Measurements from ENCODE around the gene RDM1. TPM values are rescaled to one million over a fixed set of nuclear protein-coding genes. Genes with fewer than 3 reads are reported as not detected.

RDM1 gene
- polyA plus RNA-seq, 1 donor: 5.6 TPM

DNA sequence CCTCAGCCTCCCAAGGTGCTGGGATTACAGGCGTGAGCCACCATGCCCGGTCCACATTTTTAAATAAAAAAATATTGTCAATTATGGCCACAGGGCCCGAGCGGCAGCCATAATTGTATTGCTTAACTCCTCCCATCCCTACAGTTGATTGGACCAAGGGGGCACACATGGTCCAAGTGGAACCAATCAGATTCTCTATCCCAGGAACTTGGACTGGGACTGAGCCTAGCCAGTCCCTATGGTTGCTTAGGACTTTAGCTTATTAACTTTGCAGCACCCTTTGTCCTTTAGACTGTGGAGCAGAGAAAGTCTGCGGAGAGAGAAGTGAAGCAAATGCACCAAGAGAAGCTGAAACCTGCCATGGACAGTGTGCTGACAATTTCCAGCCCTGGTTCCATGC, 5.5 kb upstream of the RDM1 start:
- Histone ChIP-seq H3K27ac (ENCODE audit: low read length) (peak overlapping the region; percentile 72), H3K27me3 (ENCODE audit: control insufficient read depth, insufficient read depth, low read length) (no peaks in the 10 kb centered on the region)
- no CpG with 5 or more reads among the region's 5 CpGs for WGBS (ENCODE audit: insufficient coverage, low lambda C conversion rate)

DNA sequence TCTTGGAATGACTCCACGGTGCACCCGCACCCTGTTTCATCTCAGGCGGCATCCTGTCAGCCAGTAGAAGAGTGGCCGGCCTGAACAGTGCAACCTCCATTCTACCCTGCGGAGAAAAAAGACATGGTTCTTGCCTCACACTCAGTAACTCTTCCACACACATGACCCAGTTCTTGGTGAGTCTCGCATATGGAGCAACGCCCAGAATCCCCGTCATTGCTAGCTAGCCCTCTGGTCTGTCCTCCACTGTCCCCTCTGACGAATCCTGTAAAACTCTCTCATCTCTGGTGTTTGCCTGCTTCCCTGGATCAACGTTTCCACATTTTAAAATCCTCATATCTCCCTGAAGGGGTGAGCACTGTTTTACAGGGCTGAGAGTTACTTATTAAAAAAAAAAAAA, 4.2 kb upstream of the RDM1 start:
- no CpG with 5 or more reads among the region's 10 CpGs for WGBS (ENCODE audit: insufficient coverage, low lambda C conversion rate)
- no peak for DNase-seq
- no peaks in the 10 kb centered on the region for H3K27me3 ChIP-seq (ENCODE audit: control insufficient read depth, insufficient read depth, low read length)

More for the DNA sequence above, 5.5 kb upstream of the RDM1 start:
- H3K4me1 ChIP-seq (ENCODE audit: control insufficient read depth, insufficient read depth, low read length): peaks cover 10% of the 10 kb centered on the region
- no peak overlapping the region for H3K4me3 ChIP-seq (ENCODE audit: low read length)
- no peaks in the 10 kb centered on the region for H3K36me3 ChIP-seq (ENCODE audit: control insufficient read depth, insufficient read depth, low read length)
- H3K9me3 ChIP-seq (ENCODE audit: control insufficient read depth, low read depth, low read length): no peaks in the 10 kb centered on the region
- DNase-seq: peak; percentile 51 to 80

DNA sequence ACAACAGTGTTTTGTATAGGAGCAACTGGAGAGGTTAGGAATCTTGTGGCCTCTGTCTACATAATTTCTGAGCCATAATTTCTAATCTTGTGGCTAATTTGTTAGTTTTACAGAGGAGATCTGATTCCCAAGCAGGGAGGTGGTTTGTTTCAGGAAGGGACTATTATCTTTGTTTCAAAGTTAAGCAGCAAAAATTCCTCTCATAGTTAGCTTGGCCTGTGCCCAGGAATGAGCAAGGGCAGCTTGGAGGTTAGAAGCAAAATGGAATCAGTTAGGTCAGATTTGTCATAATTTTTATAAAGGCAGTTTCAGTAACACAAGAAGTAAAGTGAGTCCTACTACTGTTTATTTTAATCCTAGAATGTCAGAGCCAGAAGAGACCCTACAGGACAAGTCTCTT, 2.0 kb upstream of the RDM1 start:
- H3K36me3 ChIP-seq (ENCODE audit: control insufficient read depth, insufficient read depth, low read length): no peaks in the 10 kb centered on the region
- no peaks in the 10 kb centered on the region for H3K27me3 ChIP-seq (ENCODE audit: control insufficient read depth, insufficient read depth, low read length)
- no peak overlapping the region for H3K27ac ChIP-seq (ENCODE audit: low read length)
- no peaks in the 10 kb centered on the region for H3K9me3 ChIP-seq (ENCODE audit: control insufficient read depth, low read depth, low read length)
- H3K4me1 ChIP-seq (ENCODE audit: control insufficient read depth, insufficient read depth, low read length): peaks cover 17% of the 10 kb centered on the region
- no peak overlapping the region for H3K4me3 ChIP-seq (ENCODE audit: low read length)
- no peak for DNase-seq

More for the DNA sequence above, 4.2 kb upstream of the RDM1 start:
- Histone ChIP-seq H3K27ac (ENCODE audit: low read length) (no peak overlapping the region), H3K9me3 (ENCODE audit: control insufficient read depth, low read depth, low read length) (no peaks in the 10 kb centered on the region), H3K4me3 (ENCODE audit: low read length) (no peak overlapping the region), H3K36me3 (ENCODE audit: control insufficient read depth, insufficient read depth, low read length) (no peaks in the 10 kb centered on the region), H3K4me1 (ENCODE audit: control insufficient read depth, insufficient read depth, low read length) (peaks cover 13% of the 10 kb centered on the region)

DNA sequence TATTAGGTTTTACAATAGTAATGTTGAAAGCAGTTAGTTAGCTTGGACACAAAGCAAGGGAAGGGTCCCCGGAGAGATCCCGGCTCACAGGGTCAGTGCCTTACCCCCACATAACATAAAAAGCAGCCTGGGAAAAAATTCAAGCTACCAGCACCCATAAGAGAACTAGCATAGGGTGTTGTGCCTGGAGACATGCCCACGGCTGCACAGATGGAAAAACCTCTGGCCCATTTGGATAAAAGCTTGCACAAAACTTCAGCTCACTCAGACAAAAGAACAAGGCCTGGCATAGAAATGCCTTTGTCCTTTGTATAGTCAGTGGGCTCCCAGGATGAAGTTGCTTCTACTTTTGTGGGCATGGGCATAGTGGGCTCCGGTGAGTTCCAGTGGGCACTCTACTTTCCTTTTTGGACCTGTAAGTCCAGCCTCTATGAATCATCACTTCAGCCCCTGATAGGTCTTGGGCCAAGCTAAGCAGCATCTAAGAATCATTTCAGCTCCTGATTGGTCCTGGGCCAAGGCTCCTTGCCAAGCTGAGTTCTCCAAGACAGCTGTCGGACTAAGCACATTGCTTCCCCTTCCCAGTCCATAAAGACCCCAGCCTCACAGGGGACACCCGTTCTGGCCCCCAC, 1.3 kb upstream of the RDM1 start:
- H3K27ac ChIP-seq (ENCODE audit: low read length): no peak overlapping the region
- no peaks in the 10 kb centered on the region for H3K36me3 ChIP-seq (ENCODE audit: control insufficient read depth, insufficient read depth, low read length)
- no peak for DNase-seq
- no peak overlapping the region for H3K4me3 ChIP-seq (ENCODE audit: low read length)
- no CpG with 5 or more reads among the region's 6 CpGs for WGBS (ENCODE audit: insufficient coverage, low lambda C conversion rate)
- H3K27me3 ChIP-seq (ENCODE audit: control insufficient read depth, insufficient read depth, low read length): no peaks in the 10 kb centered on the region
- H3K4me1 ChIP-seq (ENCODE audit: control insufficient read depth, insufficient read depth, low read length): peaks cover 16% of the 10 kb centered on the region
- no peaks in the 10 kb centered on the region for H3K9me3 ChIP-seq (ENCODE audit: control insufficient read depth, low read depth, low read length)

DNA sequence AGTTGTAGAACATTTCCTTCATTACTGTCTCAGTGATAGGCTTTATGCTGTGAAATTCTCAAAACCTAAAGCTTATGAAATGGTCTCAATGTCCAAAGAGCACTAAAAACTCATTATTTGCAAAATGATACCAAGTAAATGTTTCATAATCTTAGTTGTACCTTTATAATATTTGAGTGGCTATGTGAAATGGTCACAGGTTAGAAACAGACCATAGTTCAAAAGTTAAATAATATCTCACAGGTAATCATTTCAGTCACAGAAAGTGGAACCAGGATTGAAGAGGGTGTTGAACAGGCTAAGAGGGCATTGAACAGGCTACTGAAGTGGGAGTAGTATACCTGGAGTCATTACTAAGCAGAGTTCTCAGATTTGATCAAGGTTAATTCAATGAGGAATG, 2.9 kb downstream of the RDM1 start:
- Histone ChIP-seq H3K36me3 (ENCODE audit: control insufficient read depth, insufficient read depth, low read length) (peaks cover 2% of the 10 kb centered on the region), H3K27me3 (ENCODE audit: control insufficient read depth, insufficient read depth, low read length) (no peaks in the 10 kb centered on the region), H3K4me1 (ENCODE audit: control insufficient read depth, insufficient read depth, low read length) (peaks cover 9% of the 10 kb centered on the region), H3K27ac (ENCODE audit: low read length) (peak overlapping the region; percentile 82), H3K4me3 (ENCODE audit: low read length) (no peak overlapping the region), H3K9me3 (ENCODE audit: control insufficient read depth, low read depth, low read length) (no peaks in the 10 kb centered on the region)
- DNase-seq: peak; percentile 53 to 80

DNA sequence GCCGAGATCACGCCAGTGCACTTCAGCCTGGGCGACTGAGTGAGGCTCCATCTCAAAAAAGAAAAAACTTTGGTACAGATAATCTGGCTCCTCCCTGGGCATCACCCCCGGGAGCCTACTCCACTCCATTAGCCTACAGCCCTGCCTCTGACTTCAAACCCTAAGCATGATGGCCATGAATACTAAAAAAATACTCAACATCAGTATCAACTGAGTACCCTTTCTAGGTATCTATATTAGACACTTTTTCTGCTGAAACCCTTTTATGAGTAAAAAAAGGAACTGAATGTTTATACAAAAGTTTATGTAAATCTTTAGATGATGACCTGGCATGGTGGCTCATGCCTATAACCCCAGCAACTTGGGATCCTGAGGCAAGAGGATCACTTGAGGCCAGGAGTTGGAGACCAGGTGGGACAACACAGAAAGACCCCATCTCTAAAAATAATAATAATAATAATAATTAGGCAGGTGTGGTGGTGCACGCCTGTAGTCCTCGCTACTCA, 6.9 kb downstream of the RDM1 start:
- peaks cover 4% of the 10 kb centered on the region for H3K4me1 ChIP-seq (ENCODE audit: control insufficient read depth, insufficient read depth, low read length)
- H3K36me3 ChIP-seq (ENCODE audit: control insufficient read depth, insufficient read depth, low read length): peaks cover 2% of the 10 kb centered on the region
- no CpG with 5 or more reads among the region's 6 CpGs for WGBS (ENCODE audit: insufficient coverage, low lambda C conversion rate)
- no peaks in the 10 kb centered on the region for H3K27me3 ChIP-seq (ENCODE audit: control insufficient read depth, insufficient read depth, low read length)
- no peak overlapping the region for H3K27ac ChIP-seq (ENCODE audit: low read length)
- no peak overlapping the region for H3K4me3 ChIP-seq (ENCODE audit: low read length)
- no peaks in the 10 kb centered on the region for H3K9me3 ChIP-seq (ENCODE audit: control insufficient read depth, low read depth, low read length)
- DNase-seq: no peak

DNA sequence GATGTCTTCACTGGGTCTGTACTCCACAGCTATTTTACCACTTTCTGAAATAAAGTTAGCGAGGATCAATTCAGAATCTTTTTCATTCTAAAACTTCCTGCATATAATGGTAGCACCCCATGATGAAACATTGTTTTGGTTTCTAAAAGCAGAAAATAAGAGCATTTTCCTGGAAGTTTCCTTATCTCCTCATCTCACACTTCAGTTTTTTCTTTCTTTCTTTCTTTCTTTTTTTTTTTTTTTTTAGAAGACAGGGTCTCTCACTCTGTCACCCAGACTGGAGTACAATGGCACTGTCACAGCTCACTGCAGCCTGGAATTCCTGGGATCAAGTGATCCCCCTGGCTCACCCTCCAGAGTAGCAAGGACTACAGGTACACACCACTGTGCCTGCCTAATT, 10.3 kb downstream of the RDM1 start:
- Histone ChIP-seq H3K4me1 (ENCODE audit: control insufficient read depth, insufficient read depth, low read length) (peaks cover 13% of the 10 kb centered on the region), H3K27ac (ENCODE audit: low read length) (no peak overlapping the region), H3K36me3 (ENCODE audit: control insufficient read depth, insufficient read depth, low read length) (peaks cover 2% of the 10 kb centered on the region), H3K9me3 (ENCODE audit: control insufficient read depth, low read depth, low read length) (peaks cover 7% of the 10 kb centered on the region), H3K4me3 (ENCODE audit: low read length) (no peak overlapping the region), H3K27me3 (ENCODE audit: control insufficient read depth, insufficient read depth, low read length) (no peaks in the 10 kb centered on the region)
- no CpG with 5 or more reads among the region's 1 CpG for WGBS (ENCODE audit: insufficient coverage, low lambda C conversion rate)
- no peak for DNase-seq

DNA sequence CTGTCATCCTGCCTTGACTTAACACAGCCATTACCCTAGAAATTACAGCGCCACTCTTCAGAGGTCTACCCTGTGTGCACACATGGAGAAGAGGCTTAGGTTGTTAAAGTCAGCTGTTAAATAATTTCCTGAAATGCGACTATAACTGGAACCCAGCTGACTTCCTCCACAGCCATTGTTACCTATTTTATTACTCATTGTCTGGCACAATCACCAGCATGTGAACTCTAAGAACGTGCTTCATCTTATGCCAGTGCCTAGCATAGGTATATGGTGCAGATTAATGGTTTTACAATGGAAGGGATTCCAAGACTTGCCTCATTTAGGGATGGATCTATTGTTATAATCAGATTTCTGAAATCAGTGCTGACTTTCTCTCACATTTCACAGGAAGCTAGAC, 11.9 kb downstream of the RDM1 start:
- Histone ChIP-seq H3K27ac (ENCODE audit: low read length) (no peak overlapping the region), H3K36me3 (ENCODE audit: control insufficient read depth, insufficient read depth, low read length) (peaks cover 2% of the 10 kb centered on the region), H3K4me3 (ENCODE audit: low read length) (no peak overlapping the region), H3K9me3 (ENCODE audit: control insufficient read depth, low read depth, low read length) (peaks cover 7% of the 10 kb centered on the region), H3K4me1 (ENCODE audit: control insufficient read depth, insufficient read depth, low read length) (peaks cover 25% of the 10 kb centered on the region), H3K27me3 (ENCODE audit: control insufficient read depth, insufficient read depth, low read length) (no peaks in the 10 kb centered on the region)
- WGBS (ENCODE audit: insufficient coverage, low lambda C conversion rate): no CpG with 5 or more reads among the region's 3 CpGs
- DNase-seq: no peak

DNA sequence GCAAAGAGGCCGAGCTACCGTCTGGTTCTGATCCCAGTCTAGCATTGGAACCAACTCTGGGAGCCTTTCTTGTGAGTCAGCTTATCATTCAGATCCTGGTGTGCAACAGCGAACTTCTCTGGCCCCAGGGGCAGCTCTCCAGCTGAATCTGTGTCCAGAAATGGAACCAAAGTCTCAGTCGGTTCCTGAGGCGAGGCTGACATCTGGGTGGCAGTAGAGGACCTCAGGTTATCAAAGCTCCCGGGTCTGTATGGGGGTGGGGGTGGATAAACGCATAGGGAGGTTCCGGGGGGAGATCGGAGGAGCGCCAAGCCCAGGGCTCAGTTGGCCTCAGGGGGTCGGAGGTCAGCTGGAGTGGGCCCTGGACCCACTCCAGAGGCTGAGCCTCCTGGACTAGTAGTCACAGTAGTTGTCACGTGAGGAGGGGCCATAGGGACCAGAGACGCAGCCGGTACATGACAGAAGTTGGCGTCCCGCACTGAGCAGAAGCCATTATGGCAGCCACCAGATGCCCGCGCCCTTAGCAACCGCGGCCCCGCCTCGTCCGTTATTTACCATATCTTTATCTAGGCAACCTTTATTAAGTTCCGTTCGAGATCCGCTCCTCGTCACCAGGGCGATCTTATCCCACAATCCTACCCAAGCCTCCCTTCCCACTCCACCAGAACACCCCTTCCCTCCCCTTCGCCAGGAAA, 12.9 kb downstream of the RDM1 start:
- H3K4me3 ChIP-seq (ENCODE audit: low read length): no peak overlapping the region

DNA sequence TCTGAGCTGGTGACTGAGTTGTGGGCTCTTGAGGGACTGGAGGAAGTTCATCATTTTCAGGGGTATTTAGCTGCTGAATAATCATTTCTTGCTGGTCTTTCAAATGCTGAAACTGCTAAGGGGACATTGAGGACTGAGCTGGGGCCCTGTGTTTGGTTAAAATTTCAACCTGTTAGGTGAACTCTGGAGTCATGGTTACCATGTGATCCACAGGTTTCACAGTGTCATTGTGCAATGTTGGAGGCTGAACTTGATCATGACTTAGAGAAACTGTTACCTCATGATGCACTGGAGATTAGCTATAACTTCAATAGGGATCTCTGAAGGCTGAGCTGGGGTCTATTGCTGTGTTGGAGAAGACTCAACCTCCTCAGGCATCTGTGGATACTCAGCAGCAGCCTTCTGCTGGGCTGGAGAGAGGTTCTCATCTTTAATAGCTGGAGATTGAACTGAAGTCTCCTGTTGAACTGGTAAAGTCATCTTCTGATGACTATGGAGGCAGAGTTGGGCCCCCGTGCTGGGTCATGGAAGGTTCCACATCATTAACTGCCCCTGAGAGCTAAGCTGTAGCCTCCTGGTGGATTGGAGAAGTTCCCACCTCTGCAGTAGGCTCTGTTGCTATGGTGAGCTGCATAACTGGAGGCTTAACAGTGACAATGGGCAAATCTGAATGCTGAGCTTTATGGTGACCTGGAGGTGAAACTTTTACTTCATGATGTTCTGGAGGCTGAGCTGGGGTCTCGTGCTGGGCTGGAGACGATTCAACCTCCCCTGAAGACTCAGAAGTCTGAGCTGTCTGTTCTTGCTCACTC, 15.2 kb downstream of the RDM1 start:
- H3K4me1 ChIP-seq (ENCODE audit: control insufficient read depth, insufficient read depth, low read length): peaks cover 25% of the 10 kb centered on the region
- peak; percentile 77 to 90 for DNase-seq
- no CpG with 5 or more reads among the region's 3 CpGs for WGBS (ENCODE audit: insufficient coverage, low lambda C conversion rate)
- H3K36me3 ChIP-seq (ENCODE audit: control insufficient read depth, insufficient read depth, low read length): no peaks in the 10 kb centered on the region
- H3K4me3 ChIP-seq (ENCODE audit: low read length): no peak overlapping the region
- H3K27me3 ChIP-seq (ENCODE audit: control insufficient read depth, insufficient read depth, low read length): no peaks in the 10 kb centered on the region
- peaks cover 7% of the 10 kb centered on the region for H3K9me3 ChIP-seq (ENCODE audit: control insufficient read depth, low read depth, low read length)
- peak overlapping the region; percentile 95 for H3K27ac ChIP-seq (ENCODE audit: low read length)

More for the DNA sequence above, 12.9 kb downstream of the RDM1 start:
- 92% methylated on average over 5 of the region's 29 CpGs for WGBS (ENCODE audit: insufficient coverage, low lambda C conversion rate)
- H3K27ac ChIP-seq (ENCODE audit: low read length): no peak overlapping the region
- H3K9me3 ChIP-seq (ENCODE audit: control insufficient read depth, low read depth, low read length): peaks cover 7% of the 10 kb centered on the region
- H3K36me3 ChIP-seq (ENCODE audit: control insufficient read depth, insufficient read depth, low read length): no peaks in the 10 kb centered on the region
- no peak for DNase-seq
- H3K27me3 ChIP-seq (ENCODE audit: control insufficient read depth, insufficient read depth, low read length): no peaks in the 10 kb centered on the region
- peaks cover 25% of the 10 kb centered on the region for H3K4me1 ChIP-seq (ENCODE audit: control insufficient read depth, insufficient read depth, low read length)

Data from large intestine (tissue), 3 donors.